ENCODE data around the gene OPN4.

Gene OPN4

DNA sequence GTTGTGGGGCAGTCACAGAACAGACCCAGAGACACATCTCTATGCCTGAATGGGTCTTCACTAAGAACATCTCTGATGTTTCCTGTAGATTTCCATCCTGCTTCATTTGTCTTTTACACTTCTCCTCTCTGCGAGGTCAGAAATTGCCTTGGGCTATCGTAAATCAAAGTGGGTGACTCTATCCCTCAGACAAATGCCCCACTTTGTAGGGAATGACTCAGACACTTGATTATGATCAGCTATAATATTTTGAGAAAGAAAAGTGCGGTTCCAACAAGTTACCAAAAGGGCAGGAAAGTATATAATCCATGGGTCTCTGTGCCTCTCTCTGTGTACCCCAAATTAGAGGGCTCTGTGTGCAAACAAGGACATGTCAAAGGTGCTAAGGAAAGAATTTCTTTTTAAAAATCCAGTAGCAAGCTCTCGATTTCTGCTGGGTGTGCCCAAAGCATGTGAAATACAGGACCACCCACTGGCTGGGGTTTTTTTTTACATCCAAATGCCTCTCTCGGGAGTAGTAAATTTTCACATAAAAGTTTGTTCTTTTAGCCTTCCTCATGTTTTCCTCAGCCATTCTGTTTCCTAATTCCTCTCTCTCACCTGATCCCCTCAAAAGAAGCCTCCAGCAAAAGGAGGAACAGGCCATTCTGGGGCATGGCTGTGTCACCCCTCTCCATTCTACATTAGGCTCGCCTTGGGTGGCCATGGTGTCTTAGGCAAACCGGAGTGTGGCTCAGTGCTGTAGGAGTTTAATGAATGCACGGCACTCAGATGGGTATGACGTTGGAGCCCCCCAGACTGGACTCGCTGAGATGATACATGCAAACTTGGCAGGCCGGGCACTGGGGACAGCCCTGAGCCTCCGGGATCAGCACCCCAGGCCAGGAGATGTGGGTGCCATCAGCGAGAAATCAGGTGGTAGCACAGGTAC, 6.3 kb upstream of the OPN4 start:
- no peak for DNase-seq

DNA sequence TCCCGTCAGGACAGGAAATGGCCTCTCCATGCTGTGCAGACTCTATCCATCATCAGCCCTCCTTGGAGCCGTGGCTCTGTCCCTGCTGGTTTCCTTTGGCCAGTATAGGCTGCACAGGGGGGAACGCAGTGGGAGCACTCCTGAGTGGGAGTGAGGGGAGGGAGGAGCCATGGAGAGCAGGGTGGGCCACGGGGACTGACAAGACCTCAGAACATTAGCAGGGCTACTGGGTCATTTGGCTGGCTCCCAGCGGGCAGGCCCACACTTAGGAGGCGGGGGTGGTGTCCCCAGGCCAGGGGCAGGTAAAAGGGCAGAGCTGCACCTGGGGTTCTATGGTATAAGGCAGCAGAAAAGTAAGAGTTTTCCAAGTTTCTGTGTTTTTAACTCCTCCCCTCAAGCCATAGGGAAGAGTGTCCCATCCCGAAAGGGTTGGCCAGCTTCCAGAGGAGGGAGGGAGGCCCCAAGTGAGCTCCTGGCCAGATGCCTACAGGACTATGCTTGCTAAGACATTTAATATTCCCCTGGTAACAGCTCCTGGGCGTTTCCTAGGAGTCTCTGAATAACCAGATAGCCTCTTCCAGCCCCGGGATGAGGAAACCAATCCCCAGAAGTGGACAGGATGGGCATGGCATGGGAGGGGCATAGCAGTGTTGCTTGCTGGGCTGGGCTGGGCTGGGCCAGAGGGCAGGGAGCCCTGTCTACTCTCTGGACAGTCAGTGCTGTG, 5.5 kb upstream of the OPN4 start:
- DNase-seq, result peak; percentile 55

DNA sequence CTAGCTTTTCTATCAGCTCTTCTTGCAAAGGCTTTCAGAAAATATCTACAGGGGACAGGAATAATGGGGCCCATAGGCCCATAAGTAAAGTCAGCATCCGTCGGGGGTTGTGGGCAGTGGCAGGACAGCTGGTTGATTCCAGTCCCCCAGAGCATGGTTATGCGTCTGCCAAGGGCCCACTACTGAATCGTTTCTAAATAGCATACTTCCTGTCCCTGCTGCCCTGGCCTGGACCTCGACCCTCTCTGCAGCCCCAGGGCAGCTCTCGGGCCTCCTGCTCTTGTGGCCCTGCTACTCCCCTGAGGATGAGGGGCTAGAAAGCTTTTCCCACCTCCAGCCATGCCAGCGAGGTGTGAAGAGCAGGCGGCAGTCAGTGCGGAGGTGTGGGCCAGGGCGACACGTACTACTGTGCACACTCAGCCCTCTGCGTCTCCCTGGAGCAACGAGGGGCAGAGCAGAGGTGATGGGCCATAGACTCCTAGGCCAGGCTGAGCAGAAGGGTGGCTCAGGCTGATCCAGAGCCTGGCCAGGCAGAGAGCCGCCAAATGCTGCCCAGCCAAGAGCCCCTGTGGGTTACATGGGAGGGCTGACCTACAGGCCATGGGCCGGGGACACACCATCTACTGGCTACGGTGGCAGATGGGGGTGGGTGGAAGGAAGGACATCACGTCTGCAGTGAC, 4.7 kb upstream of the OPN4 start:
- DNase-seq, result no peak

DNA sequence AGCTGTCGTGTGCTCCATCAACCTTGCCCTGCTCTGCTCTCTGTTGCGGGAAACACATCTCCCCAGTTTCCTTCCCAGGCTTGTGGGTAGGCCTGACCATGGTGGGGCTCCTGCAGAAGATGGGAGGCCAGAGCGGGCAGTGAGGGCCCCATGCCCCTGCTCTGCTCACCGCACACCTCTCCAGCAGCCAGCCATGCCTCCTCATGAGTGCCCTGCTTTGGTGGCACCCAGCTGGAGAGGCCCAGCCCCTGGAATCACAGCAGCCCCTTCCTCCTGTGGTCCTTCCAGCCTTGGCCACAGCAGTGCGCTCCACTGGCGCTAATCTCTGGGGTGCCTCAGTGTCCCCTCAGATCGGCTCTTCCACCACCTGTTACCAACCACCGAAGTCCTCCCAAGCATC, 4.2 kb upstream of the OPN4 start:
- no peak for DNase-seq

DNA sequence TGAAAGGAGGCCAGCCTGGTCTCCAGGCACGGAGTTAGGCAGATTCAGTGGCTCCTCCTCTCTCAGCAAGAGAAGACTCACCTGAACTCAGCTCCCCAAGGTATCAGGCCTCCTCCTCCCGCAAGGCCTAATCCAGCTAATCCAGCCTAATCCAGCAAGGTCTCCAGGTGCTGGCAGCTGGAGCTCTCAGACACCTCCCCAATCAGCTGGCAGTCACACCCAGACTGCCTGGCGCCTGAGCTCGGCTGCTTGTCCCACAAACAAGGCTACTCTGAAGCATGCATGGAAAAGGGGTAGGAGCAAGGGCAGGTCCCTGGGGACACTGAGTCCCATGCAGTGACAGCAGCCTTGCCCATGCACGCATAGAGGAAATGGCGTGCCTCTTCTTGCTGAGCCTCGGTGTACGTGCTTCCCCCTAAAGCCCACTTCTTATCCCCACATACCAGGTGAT, 3.3 kb upstream of the OPN4 start:
- no peak for DNase-seq

DNA sequence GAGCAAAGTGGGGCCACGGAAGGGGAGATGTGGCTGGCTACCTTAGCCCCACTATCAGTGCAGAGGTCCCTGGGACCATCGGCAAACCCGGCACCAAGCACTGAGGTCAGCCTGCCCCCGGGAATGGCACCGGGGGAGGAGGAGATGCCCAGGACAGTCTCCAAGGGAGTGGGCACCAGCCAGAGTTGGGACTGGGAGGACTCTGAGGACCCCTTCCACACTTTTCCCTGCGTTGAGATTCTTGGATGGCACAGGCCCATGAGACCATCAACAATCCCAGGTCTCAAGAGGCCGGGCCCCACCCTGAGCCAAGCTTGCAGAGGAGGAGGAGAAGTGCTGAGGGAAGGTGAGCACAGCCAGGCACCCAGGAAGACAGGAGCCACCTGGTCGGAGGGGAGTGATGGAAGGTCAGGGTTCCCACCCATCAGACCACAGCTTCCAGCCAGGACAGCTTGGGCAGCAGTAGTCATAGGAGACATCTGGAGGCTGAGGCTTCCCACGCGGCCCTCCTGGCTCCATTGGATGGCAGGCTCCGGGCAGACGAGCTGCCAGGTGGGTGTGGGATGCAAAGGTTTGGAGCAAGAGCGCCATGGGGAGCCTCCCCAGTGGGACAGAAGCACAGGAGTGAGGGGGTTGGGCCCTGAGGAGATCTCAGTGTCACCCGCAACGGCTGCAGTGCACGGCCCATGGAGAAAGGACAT, 2.6 kb upstream of the OPN4 start:
- DNase-seq, result no peak

DNA sequence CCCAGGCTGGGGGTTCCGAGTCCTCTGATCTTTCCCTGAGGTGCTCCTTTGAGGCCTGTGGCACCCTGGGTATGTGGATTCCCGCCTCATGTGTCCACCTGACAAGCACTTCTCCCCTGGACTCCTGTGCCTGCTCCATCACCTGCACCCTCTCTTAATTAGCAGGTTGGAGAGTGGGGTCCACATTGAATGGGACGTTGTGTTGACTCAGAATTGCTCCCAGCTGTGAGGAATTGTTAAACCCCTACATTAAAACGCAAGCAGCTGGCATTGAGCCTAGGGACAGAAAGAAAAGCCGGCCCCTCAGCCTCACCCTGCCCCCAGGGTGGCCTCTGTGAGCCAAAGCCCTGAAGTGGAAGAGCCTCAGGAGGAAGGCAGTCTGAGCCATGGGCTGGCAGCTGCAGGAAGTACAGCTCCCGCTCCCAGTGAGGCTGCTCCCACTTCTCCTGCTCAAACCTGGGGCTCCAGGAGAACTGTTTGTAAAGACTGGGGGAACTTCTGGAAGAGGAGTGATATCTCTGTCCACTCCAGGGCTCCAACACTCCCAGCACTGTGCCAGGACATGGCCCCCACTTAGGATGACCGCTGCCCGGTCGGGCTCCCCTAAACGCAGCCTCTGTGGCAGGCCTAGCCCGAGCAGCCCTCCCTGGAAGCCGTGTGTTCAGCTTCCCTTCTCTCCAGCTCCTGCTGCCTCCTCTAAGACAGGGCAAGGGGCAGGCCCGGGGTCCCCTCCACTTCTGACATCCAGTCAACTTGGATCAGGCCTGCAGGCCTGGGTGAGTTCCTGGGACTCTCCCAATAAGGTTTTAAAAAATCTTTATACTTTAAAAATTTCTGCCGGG, 1.8 kb upstream of the OPN4 start:
- DNase-seq, result no peak

DNA sequence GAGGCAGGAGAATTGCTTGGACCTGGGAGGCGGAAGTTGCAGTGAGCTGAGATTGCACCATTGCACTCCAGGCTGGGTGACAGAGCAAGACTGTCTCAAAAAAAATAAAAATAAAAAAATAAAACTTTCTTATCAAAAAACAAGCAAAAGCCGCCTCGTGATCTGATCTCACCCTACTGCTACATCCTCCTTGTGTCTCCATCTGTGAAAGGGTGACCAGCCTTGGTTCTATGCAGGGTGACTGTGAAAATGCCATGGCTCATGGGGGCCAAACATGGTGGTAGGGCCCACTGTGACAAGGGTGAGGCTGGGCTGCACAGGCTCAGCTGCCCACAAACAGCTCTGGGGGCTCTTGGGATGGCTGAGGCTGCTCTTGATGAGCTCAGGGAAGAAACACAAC, 968 bp upstream of the OPN4 start:
- no peak for DNase-seq

DNA sequence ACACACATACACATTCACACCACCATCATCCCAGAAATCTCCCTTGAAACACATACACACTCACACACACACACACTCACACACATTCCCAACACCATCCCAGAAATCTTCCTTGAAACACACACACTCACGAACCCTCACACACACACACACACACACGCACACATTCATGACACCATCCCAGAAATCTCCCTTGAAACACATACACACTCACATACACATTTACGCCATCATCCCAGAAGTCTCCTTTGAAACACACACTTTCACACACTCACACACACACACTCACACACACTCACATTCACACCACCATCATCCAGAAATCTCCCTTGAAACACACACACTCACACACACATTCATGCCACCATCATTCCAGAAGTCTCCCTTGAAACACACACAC, 360 bp upstream of the OPN4 start:
- DNase-seq, result no peak

DNA sequence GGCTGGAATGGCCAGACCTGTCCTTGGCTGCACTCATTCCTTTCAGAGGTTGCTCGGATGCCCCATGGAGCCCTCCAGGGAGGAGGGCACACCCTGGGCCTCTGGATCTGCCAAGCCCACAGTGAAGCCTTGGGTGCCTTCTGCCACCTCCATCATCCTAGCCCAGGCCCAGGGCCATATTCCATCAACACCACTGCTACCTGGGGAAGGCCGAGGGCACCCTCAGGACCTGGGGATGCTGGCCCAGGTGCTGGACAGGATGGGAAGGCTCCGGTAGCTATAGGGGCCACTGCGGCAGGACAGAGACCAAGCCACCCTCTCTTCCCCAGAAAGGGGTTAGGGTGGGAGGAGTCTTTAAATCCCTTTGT, 810 bp downstream of the OPN4 start:
- no peak for DNase-seq

DNA sequence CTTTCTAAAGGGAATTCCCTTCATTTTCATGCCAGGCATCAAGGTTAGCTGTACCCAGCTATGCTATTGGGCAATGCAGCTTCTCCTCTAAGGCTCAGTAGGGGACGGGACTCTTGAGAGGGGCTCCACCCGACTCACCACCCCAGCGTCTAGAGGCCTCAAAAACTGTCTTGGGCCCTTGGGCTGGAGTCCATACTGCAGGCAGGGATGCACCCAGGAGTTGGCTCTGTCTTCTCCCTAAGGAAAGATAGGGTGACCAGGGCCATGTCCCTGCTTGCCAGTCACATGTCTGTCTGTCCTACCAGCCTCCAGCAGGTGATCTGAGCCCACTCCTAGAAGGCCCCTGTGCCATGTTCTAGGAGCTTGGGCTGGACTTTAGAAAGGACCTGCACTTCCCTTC, 1.2 kb downstream of the OPN4 start:
- no peak for DNase-seq

DNA sequence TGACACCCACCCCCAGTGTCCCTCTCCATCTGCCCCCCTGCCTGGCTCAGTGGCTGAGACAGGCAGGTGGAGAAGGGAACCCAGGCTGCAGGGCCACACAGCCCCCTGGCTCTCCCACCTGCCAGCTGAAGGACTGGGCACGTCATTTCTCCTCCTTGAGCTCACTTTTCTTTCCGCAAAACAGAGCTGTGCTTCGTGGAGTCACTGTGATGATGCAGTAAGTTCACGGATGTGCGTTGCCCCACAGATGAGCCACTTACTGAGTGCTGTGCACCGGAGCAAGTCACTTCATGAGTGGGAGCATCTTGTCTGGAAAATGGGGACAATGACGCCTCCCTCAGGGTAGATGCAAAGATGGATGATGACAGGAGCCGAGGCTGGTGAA, 2.7 kb downstream of the OPN4 start:
- no peak for DNase-seq

DNA sequence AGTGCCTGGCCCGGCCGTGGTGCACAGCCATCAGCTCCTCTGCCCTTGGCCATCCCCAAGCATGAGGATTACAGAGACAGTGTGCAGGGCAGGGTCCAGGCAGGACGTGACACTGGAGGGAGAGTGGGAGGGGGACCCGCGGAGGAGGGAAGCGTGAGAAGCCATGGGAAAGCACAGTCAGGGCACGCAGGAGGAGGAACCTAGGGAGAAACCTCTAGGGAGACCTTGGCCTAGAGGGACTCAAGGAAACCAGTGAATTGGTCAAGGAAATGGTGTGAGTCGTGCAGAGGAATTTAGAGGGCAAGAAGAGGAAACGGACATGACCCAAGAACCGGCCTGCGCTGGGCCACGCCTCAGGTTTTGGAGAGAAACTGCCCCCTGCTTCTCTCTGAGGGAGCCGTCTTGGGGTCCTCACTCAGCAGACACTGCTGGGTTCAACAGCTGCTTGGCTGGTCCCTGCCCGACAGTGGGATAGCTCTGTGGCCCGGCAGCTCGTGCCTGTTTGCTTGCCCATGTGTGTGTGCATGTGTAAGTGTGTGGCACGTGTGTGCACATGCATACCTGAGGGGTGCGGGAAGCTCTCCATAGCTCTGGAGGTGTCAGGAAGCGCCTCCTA, 3.2 kb downstream of the OPN4 start:
- DNase-seq, result no peak

DNA sequence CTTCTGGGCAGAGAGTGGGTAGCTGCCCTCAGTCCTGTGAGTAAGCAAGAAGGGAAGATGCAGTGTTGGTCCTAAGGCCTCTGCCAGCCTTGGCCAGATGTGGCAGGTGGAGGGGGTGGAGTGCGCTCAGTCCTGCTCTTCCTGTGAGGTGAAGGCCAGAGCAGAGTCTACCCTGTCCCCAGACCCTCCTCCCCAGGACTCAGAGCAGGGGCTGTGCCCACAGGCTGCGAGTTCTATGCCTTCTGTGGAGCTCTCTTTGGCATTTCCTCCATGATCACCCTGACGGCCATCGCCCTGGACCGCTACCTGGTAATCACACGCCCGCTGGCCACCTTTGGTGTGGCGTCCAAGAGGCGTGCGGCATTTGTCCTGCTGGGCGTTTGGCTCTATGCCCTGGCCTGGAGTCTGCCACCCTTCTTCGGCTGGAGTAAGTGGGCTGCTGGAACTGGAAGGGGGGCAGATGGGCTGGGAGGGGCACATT, 4.0 kb downstream of the OPN4 start:
- no peak for DNase-seq

DNA sequence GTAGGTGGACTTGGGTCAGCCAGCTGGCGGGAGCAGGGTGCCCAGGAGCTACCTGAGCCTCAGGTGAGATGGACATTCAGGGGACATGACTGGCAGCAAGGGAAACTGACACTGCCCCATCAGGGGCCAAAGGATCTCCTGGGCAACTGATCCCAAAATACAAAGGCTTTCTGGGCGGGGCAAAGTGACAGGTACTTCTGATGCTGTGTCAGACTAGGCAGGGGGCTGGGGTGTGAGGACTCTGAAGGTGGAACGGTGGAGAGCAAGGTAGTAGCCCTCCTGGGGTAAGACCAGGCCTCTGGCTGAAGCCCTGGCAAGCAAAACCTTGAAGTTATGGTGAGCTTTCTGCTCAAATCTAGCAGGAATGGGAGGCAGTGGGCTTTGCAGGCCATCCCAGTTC, 4.4 kb downstream of the OPN4 start:
- DNase-seq, result no peak

DNA sequence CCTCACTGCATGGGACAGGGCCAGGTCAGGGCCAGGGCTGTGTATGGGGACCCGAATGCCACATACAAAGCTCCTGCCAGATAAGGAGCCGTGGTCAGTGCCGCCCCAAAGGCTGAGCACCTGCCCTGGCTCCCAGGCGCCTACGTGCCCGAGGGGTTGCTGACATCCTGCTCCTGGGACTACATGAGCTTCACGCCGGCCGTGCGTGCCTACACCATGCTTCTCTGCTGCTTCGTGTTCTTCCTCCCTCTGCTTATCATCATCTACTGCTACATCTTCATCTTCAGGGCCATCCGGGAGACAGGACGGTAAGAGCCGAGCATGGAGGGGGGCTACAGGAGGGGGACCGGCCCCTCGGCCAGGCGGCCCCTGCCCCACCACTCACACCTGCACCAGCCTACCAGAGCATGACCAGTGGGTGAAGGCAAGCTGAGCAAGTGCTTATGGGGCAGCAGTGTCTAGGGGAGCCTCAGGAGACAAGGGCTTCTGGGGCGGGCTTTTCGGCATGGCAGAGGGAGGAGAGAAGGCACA, 4.9 kb downstream of the OPN4 start:
- no peak for DNase-seq

DNA sequence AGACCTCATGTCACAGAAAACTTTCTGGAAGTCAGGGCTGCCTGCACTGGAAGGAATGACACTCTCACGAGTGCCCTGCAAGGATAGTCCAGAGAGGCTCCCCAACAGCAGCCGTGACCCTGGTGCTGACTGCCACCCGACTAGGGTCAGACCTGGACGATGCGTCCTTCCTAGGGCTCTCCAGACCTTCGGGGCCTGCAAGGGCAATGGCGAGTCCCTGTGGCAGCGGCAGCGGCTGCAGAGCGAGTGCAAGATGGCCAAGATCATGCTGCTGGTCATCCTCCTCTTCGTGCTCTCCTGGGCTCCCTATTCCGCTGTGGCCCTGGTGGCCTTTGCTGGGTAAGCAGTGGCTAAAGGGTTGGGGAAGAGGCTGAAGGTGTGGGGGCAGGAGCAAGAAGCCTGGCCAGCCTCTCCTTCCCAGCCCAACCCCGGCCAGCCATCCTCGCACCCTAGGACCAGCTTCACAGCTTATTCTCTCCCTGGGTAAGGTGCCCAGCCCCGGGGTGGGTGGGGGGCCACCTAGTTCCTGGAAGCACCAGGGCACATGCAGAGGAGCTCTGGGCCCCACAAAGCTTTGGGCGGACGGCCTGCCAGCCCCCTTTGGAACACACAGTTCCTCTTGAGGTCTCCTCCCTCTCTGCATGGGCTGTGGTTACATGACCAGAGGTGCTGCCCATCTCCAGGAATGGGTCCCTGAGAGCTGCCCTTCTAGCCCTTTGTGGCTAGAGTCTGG, 5.5 kb downstream of the OPN4 start:
- no peak for DNase-seq

DNA sequence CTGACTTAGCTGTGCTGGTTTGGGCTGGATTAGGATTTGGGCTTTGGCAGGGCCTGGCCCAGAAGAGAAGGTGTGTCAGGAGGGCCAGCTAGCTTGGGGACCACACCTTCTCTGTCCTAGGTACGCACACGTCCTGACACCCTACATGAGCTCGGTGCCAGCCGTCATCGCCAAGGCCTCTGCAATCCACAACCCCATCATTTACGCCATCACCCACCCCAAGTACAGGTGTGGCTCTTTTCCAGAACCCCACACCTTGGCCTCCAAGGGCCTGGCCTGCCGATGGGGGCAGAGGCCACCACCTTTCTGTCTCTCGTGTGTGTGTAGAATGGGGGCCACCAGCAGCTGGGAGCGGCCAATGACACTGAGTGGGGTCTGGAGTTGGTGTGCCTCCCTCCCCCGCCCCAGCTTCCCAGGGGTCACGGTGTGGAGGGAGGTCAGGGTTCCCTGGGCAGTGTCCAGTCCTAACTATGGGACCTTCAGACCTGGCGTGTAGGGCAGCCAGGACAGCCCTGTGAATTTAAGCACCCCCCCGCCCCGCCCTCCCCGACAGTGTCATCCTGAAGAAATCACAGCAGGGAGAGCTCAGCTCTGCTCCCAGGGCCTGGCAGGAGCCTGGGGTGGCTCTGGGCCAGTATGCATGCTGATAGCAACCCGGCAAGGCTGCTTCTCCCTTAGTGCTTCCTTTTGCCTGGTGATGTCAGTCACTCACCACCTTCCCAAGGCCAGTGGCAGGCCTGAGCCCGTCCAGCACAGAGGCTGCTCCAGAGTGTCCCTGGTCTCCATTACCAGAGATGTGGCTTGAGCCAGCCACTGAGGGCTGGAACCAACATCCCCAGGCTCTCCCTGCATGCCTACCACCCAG, 7.0 kb downstream of the OPN4 start:
- no peak for DNase-seq

All from HCEC 1CT (cell line).